Keratinocyte (primary cell): ENCODE measurements around the gene ATP9B.

Source experiments
- CTCF ChIP-seq, 3 experiments: IDR thresholded peaks in 1 of 3; conservative IDR thresholded peaks in 1 of 3; optimal IDR thresholded peaks in 1 of 3; 2 replicates in 2 of 3; 3 replicates in 1 of 3; pipeline versions ENCODE3 to v1.5.1; 2011; ENCODE audit warnings: low read length in 3 of 3, mild to moderate bottlenecking in 3 of 3, moderate library complexity in 2 of 3, control low read depth in 1 of 3, inconsistent platforms in 1 of 3; ENCODE audit not compliant: insufficient read depth in 2 of 3; ENCODE audit errors: extremely low read depth in 1 of 3
- EZH2 ChIP-seq: IDR thresholded peaks from one replicate; pipeline ENCODE4 v1.6.1; 2012; ENCODE audit warnings: inconsistent platforms, mild to moderate bottlenecking, low read length, moderate library complexity

- no peak for TF ChIP-seq EZH2
- no peak for TF ChIP-seq CTCF (optimal IDR thresholded peaks at IDR 0.05 in 1 of 3, IDR thresholded peaks at IDR 0.05 in 1 of 3, conservative IDR thresholded peaks at IDR 0.05 in 1 of 3; ENCODE audit: extremely low read depth in 1 of 3, insufficient read depth in 2 of 3, low read length in 3 of 3)
Observed at GRCh38 chr18:79071503-79072210, 2.5 kb downstream of the ATP9B start.
